NCI-H1417 (cell line): ENCODE data around the gene DNM2.
"Not testable (repeated sequence)": the region's sequence is repeated elsewhere in the genome, so short reads cannot be mapped to it uniquely, and the experiment has no call there.

Source experiments
- DNase-seq, 3 experiments: peaks; one replicate each; lab custom pipeline; 2025; lab: John Stamatoyannopoulos, UW

Gene DNM2

DNA sequence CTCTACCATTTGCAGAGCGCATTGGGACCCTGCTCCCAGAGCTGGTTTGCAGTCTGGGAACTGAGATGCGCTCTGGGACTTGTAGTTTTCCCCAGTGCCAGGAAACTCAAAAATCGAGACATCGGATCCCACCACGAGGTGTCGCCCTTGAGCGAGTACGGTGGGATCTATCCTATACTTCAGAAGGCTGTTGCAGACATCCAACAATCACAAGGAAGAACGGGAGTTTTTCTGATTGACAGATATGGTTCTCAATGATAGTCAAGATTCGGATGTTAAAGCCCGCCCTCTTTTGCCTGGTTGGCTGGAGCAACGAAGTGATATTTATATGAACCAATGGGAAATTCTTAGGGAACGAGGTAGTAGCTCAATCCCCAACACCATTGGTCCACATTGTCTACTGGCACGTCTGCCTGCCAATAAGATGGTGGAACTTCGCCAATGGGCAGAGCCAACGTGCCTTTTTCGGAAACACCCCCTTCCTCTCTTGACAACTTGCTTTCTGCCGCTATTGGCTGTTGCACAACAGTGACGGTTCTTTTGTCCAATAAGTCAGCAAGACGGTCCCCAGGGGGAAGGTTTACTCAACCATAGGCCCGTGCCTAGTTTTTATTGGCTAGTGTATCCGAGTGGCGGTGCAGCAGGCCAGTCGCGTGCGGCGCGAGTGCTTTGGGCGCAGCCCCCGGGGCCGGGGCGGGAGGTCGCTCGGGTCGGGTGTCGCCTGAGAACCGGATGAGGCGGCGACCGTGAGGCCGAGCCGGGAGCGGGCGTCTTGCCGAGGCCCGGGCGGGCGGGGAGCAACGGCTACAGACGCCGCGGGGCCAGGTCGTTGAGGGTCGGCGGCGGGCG, at the start of gene DNM2:
TSS of gene DNM2 (plus strand) at position 724 of the 849 bp plus-strand sequence. CDS start 164 bp downstream, outside the sequence.
- DNase-seq: peak; percentile 99 to 100 (median 100)

DNA sequence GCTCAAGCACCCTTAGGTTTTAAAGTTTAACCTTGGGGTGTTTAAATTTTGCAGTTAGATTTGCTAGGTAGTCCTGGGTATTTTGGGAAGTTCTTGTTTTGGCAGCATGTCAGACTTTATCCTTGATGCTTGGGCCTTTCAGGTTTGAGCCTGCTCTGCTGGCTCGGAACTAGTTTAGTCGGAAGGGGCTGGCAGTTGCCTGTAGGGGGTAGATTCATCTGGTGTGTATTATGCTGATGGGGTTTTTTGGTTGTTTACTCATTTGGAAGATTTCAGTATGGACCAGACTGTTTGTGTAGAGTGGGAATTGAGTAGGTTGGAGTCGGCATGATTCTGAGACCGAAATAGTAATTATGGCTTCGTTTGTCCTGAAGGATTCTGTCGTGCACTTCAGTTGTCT, 48.6 kb upstream of the DNM2 start:
- no peak for DNase-seq

DNA sequence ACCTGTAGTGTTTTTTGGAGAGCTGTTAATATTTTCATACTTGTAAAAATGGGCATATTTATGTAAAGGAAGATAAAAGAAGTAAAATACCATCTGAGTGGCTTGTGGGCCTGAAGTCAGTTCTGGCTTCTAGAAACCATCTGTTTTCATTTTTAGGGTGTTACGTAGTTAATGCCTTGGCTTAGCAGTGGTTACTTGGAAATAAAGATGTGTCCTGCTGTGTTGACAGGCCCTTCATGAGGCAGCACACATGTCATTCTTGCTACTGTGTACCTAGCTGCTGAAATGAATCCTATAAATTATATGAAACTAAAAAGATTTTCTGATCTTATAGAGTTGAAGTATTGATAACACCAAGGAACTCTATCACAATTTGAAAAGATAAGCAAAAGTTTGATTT, 47.7 kb upstream of the DNM2 start:
- no peak for DNase-seq

DNA sequence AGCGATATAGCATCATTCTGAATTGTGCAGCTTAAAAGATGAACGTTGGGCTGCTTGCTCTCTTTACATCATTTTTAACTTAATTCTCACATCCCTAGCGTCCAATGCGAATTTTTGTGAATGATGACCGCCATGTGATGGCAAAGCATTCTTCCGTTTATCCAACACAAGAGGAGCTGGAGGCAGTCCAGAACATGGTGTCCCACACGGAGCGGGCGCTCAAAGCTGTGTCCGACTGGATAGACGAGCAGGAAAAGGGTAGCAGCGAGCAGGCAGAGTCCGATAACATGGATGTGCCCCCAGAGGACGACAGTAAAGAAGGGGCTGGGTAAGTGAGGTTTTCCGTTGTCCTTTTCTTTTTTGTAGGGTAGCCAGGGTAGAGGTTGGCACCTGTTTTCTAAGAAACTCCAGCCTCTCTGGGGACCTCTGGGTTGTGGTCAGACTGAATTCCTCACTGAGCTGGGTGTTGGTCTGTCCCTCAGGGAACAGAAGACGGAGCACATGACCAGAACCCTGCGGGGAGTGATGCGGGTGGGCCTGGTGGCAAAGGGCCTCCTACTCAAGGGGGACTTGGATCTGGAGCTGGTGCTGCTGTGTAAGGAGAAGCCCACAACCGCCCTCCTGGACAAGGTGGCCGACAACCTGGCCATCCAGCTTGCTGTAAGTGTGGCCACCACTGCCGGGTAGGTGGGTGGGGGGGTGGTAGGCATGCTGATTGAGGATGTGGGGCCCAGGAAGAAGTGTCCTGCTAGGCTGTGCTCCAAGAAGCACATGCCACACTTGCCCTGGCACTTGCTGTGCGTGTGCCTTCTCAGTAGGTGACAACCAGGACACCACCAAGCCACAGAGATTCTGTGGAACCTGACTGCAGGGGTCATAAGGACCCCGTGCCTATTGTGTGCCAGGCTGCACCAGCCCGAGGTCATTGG, 46.7 kb upstream of the DNM2 start:
- DNase-seq: no peak

DNA sequence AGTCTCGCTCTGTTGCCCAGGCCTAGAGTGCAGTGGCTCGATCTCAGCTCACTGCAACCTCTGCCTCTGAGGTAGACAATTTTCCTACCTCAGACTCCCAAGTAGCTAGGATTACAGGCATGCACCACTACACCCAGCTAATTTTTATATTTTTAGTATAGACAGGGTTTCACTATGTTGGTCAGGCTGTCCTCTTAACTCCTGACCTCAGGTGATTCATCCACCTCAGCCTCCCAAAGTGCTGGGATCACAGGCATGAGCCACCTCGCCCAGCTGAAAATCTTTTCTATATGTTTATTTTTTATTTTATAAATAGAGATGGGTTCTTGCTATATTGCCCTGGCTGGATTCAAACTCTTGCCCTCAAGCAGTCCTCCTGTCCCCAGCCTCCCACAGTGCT, 46.0 kb upstream of the DNM2 start:
- not testable (repeated sequence) for DNase-seq

DNA sequence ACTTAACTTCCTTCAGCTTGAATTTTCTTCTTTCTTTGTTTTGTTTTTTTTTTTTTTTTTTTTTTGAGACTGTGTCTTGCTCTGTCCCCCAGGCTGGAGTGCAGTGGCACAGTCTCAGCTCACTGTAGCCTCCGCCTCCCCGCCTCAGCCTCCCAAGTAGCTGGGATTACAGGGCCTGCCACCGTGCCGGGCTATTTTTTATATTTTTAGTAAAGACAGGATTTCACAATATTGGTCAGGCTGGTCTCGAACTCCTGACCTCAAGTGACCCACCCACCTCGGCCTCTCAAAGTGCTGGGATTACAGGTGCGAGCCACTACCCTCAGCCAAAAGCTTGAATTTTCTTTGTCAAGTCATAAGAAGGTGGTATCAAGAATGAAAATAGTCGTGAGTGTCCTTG, 42.7 kb upstream of the DNM2 start:
- DNase-seq: not testable (repeated sequence)

DNA sequence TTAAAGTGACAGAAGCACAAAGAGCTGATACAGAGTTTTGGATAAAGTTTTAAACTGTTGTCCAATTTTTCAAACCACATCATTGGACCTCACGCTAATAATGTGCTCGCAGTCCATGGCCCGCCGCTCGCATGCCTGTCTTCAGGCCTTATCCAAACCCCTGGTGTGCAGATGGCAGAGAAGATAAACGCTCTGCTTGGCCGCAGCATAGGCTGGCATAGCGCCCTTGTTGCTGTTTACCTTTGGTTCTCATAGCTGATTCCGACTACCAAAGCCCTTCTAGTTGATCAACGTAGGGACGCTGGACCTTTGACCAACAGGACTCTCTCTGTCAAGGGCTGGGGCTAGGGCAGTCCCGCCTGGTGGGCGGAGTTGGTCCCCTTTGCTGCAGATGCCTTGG, 40.1 kb upstream of the DNM2 start:
- no peak for DNase-seq

DNA sequence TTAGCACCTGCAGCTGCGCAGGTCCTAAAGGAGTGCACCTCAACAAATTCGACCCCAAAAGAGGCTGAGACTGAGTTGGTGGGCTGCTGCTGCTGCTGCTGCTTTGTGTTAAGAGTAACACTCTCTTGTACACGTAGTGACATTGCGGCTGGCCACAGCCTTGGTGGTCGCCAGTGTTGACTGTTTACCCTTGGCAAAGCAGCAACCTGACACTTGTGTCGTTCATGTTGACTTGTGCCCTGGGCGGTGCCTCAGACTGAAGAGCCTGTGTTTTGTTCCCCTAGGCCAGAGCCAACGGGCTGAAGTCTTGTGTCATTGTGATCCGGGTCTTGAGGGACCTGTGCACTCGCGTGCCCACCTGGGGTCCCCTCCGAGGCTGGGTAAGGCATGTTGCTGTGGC, 39.1 kb upstream of the DNM2 start:
- DNase-seq: no peak

DNA sequence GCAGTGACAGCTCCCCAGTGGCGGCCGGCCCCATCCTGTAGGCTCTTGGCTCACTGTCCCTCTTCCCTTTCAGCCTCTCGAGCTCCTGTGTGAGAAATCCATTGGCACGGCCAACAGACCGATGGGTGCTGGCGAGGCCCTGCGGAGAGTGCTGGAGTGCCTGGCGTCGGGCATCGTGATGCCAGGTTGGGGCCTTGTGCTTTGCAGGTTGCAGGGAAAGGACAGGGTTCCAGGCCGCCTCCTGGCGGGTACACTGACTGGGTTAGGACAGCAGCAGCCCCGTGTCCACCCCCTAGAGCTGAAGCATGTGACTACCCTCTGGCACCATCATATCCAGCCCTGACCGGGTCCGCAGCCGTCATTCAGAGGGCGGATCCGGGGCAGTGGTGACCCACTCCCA, 38.1 kb upstream of the DNM2 start:
- no peak for DNase-seq

DNA sequence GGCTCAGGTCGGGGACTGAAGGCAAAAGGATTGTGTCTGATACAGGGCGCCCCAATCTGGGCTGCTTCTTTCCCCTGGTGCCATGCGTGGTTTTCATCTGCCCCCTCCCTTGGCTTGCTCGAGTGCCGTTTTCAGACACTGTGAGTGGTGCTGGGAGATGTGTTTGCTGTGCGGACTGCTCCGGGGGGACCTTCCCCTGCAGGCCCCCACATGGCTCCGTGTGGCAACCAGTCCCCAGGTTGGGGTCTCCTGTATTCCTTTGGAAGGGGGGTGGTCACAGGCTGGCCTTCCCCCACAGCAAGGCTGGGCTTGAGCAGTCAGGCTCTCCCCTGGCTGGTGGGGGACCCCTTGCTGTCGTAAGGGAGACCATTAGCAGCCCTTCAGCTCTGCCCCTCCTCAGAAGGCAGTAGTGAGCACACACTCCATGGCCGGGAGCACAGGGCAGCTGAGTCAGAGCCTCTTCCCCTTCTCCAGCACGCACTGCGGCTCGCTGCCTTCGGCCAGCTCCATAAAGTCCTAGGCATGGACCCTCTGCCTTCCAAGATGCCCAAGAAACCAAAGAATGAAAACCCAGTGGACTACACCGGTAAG, 37.2 kb upstream of the DNM2 start:
- no peak for DNase-seq

DNA sequence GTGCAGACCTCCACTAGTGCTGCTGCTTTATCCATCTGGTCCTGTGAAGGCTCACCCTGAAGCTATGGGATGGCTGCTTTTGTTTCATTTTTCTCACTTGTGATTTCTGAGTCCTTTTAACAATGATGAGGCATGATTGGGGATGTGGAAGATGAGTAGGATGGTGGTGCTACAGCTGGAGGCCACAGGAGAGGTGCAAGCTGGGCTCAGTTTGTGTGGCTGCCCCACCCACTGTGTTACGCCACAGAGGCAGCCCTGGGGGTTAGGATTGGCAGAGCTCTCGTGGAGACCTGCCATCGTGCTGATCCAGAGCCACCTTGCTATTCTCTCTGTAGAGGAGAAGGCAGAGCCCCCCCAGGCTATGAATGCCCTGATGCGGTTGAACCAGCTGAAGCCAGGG, 36.2 kb upstream of the DNM2 start:
- DNase-seq: no peak

DNA sequence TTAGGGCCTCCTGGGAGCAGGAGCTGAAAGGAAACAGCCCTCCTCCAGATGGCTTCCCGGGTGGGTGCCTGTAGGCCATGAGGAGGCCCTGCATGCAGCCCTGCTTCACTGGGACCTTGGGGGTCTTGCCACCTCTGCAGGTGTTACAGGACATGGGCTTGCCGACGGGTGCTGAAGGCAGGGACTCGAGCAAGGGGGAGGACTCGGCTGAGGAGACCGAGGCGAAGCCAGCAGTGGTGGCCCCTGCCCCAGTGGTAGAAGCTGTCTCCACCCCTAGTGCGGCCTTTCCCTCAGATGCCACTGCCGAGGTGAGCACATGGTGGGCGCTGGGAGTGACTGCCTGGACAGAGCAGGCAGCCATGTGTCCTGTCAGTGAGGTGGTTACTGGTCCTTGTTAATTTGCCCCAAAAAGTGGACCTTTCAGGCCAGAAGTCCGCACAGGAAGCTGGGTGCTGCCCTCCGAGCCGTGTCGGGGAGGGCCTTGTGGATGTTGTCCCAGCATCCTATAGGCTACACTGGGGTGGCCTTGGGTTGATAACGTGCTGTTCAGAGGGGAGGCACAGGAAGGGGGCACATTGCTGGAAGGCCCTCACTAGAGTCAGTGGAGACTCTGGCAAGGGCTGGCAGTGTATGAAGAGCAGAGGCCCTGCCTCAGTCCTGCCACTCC, 35.3 kb upstream of the DNM2 start:
- no peak for DNase-seq

DNA sequence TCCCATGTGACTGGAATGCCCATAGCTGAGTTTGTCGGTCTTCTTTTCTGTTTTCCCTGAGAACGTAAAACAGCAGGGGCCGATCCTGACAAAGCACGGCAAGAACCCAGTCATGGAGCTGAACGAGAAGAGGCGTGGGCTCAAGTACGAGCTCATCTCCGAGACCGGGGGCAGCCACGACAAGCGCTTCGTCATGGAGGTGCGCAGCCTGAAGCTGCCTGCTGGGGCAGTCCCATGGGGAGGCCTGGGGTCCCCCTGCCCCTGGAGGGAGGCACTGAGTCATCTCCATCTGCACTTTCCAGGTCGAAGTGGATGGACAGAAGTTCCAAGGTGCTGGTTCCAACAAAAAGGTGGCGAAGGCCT, 34.8 kb upstream of the DNM2 start:
- no peak for DNase-seq

DNA sequence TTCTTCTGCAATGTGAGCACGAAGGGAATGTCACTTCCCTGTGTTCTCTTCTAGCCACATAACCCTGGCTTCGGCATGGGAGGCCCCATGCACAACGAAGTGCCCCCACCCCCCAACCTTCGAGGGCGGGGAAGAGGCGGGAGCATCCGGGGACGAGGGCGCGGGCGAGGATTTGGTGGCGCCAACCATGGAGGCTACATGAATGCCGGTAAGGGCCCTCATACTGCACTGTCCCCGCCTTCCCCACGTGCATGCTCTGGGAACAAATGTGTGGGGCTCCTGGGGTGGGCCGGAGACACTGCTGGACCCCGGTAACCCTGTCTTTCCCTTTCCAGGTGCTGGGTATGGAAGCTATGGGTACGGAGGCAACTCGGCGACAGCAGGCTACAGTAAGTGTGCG, 34.3 kb upstream of the DNM2 start:
- no peak for DNase-seq

DNA sequence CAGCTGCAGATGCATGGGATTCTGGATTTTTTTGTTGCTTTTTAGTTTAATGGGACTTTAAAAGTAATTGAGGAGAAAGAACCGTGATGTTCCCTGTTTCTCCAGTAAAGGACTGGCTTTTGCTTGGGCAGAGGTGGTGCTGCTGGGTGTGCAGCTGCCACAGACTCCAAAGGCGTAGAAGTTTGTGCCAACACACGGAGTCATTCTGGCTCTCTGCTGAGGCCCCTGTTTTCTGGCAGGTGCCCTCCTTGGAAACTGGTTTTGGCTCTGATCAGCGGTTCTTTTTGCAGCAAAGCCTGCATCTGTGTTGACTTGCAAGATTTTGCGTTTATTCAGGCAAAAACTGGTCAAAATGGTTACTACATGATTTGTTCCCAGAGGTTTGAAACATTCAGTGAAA, 32.7 kb upstream of the DNM2 start:
- no peak for DNase-seq

DNA sequence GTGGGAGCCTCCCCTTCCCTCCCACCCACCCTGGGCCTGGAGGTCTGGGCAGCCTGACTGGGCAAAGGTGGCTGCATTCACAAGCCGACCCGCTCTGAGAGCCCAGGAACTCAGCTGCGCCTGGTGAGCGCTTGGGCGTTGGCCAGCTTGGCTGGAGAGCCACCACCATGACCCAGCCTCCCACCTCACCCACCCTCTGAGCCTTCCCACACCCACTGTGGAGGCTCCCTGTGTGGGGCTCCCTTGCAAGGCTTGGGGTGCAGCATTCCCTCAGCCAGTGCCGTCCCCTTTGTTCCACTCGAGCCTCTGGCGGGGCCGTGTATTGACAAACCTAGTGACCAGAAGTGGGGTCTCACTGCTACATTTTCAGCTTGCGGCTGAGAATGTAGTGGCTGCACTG, 31.7 kb upstream of the DNM2 start:
- DNase-seq: no peak

DNA sequence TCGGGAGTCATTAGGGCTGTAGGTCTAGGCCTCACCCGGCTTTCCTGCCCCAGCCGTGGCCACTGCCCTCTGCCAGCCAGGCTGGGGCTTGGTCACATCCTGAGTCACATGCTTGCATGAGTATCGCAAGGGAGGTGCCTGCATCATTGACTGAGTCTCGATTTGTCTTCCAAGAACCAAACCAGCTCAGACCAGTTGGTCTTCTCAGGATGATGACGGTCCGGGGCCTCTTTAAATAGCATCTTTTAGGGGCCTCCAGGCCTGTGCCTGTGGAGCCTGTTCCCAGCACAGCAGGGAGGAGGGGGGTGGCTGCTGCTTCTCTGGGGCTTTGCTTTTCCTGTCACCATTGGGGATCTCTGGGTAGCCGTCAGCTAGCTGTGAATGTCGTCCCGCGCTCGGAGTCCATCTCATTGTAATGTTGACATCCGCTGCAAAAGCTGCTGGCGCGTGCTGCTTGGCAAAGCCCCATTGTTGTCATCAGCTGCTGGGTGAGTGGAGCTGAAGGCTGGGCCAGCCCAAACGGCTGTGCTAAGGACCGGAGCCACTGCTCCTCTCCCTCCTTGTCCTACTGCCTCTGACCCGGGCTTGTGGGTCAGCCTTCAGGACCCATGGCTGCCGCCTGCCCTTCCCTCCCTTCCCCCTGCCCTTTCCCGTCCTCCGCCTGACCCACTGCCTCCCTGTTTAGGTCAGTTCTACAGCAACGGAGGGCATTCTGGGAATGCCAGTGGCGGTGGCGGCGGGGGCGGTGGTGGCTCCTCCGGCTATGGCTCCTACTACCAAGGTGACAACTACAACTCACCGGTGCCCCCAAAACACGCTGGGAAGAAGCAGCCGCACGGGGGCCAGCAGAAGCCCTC, 31.0 kb upstream of the DNM2 start:
- DNase-seq: no peak

DNA sequence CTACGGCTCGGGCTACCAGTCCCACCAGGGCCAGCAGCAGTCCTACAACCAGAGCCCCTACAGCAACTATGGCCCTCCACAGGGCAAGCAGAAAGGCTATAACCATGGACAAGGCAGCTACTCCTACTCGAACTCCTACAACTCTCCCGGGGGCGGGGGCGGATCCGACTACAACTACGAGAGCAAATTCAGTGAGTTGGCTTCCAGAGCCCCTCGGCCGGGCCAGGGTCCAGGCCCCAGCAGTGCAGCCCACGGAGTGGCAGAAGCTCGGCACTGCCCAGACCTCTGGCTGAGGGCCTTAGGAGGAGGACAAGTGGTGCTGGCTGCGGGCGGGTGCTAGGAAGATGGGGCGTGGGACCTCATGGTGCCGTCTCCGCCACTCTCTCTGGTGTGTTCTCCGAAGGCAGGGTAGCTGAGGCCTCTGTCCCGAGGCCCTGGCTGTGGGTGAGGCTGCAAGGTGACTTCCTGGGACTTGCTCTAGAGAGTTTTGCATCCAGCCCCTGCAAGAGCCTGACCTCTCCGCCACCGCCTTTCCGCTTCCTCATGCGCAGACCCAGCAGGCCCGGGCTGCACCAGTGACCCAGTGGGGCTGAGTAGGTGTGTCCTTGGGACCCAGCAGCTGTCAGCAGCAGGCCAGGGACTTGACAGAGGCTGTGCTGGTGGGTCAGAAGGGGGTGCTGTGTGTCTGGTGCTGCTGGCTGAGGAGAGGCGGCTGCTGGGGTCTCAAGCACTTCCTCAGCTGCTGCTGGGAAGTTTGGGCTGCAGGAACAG, 30.2 kb upstream of the DNM2 start:
- DNase-seq: no peak

DNA sequence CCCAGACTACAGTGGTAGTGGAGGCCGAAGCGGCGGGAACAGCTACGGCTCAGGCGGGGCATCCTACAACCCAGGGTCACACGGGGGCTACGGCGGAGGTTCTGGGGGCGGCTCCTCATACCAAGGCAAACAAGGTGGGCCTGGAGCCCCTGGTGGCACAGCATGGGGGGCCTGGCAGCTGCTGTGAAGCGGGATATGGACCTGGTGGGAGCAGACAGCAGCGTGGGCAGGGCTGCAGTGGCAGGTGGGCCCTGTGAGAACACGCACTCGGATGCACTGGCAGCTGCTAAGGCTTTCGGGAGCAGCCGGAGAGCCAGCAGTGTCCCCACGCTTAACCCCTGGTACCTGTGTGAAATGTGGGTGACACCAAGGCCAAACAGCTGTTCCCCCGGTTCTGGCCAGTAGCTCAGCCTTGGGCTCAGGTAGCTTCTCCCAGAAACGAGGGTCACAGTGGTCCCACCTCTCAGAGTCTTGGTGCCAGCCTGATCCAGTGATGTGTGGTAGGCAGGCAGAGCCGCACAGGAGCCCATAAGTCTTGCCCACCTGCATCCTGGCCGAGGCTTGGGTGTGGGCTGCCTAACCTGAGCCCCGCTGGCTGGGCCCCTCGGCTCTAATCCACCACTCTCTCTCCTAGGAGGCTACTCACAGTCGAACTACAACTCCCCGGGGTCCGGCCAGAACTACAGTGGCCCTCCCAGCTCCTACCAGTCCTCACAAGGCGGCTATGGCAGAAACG, 29.2 kb upstream of the DNM2 start:
- no peak for DNase-seq

DNA sequence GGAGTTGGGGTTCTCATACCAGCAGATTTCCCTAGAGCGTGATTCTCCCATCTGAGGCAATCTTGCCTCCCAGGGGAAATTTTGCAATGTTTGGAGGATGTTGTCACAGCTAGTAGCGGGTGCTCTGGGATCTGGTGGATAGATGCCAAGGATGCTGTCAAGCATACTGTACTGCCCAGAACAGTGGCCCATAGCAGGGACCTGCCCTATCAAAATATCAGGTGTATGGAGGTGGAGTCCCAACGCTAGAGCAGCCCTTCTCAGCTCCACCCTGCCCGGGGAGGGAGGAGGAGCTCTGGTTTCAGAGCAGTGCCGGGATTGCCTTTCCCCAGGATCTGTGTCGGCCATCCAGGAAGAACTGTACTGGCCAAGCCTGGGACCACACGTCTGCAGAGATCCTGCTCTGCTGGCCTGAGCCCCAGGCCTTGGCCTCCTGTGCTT, 27.5 kb upstream of the DNM2 start:
- no peak for DNase-seq
